Spleen (tissue), 11 donors: ENCODE measurements around the gene TMEM255B. TPM values are rescaled to one million over a fixed set of nuclear protein-coding genes. Genes with fewer than 3 reads are reported as not detected.

Source experiments
- DNase-seq: peaks from one replicate; pipeline ENCODE4 v3.0.0-alpha.2; 2020
- H3K27ac ChIP-seq, 8 donors: fragments of 200-600 bp; sonication (generic) in 7 of 8; 1 replicate in 4 of 8; 2 replicates in 4 of 8; pipeline versions ENCODE4 v1.5.0 to v1.8.0; 2016 to 2021; ENCODE audit warnings: inconsistent platforms in 4 of 8, mild to moderate bottlenecking in 4 of 8, moderate library complexity in 1 of 8
- H3K27me3 ChIP-seq, 7 donors: fragments of 200-600 bp; sonication (generic) in 6 of 7; replicated peaks in 1 of 7; 1 replicate in 4 of 7; 2 replicates in 3 of 7; pipeline versions ENCODE4 v1.5.0 to v1.8.0; 2016 to 2021; ENCODE audit warnings: inconsistent platforms in 3 of 7, mild to moderate bottlenecking in 1 of 7
- H3K36me3 ChIP-seq, 6 donors: fragments of 200-600 bp; sonication (generic) in 5 of 6; 1 replicate in 4 of 6; 2 replicates in 2 of 6; pipeline versions ENCODE4 v1.5.0 to v1.8.0; 2016 to 2021; ENCODE audit warnings: inconsistent platforms in 2 of 6
- H3K4me1 ChIP-seq, 6 donors: fragments of 200-600 bp; sonication (generic) in 5 of 6; 1 replicate in 3 of 6; 2 replicates in 3 of 6; pipeline versions ENCODE4 v1.5.0 to v1.8.0; 2016 to 2021; ENCODE audit warnings: inconsistent platforms in 3 of 6
- H3K4me3 ChIP-seq, 8 donors: fragments of 200-600 bp; sonication (generic) in 7 of 8; 1 replicate in 4 of 8; 2 replicates in 4 of 8; pipeline versions ENCODE4 v1.5.0 to v1.8.0; 2016 to 2021; ENCODE audit warnings: inconsistent platforms in 4 of 8, mild to moderate bottlenecking in 4 of 8, moderate library complexity in 2 of 8
- H3K9me3 ChIP-seq, 8 donors: fragments of 200-600 bp; sonication (generic) in 7 of 8; 1 replicate in 4 of 8; 2 replicates in 4 of 8; pipeline versions ENCODE4 v1.5.0 to v1.8.0; 2016 to 2021; ENCODE audit warnings: inconsistent platforms in 4 of 8
- POLR2A ChIP-seq, 3 donors: fragments of 450-650 bp; IDR thresholded peaks; one replicate each; pipeline ENCODE4 v1.5.1; 2017; ENCODE audit warnings: antibody characterized with exemption in 3 of 3, mild to moderate bottlenecking in 1 of 3
- POLR2AphosphoS5 ChIP-seq, 3 donors: sonication (generic); formaldehyde crosslinking; IDR thresholded peaks; one replicate each; pipeline ENCODE4 v1.5.1; 2017; ENCODE audit warnings: antibody characterized with exemption in 3 of 3
- WGBS, 5 donors: extraction: QIAGEN DNeasy Blood & Tissue Kit in 3 of 5; methylation state at CpG; one replicate each; pipeline versions ENCODE4 v1.1.5 to v1.1.7; 2013 to 2018; 5-methylcytosine and 5-hydroxymethylcytosine counted together
- intact Hi-C: fragments of 100-400 bp; cut with DNase I; formaldehyde crosslinking; loops from one replicate; pipeline ENCODE4 v1.15.0; 2023; ENCODE audit warnings: low total_unique reads
- polyA plus RNA-seq, 3 donors: library from polyadenylated mRNA; stranded (reverse); fragments of 200-250 nt; gene quantifications; one replicate each; pipeline ENCODE4 v1.2.1, GENCODE V29; 2013
- total RNA-seq, 7 donors: library from RNA; depleted of rRNA in 3 of 7; stranded (reverse); fragments of >200 nt in 3 of 7; fragmentation: NEBNext Ultra II Directional in 4 of 7; extraction: Animal tissue kit (Norgen Biotek cat#: 25700) in 4 of 7; gene quantifications; one replicate each; pipeline versions ENCODE4 v1.1.0 to v1.2.1, GENCODE V29; 2016 to 2021
- TF ChIP-seq, protein P1 (sequence below), 11 experiments: fragments of 200-600 bp in 7 of 11; fragments of 450-650 bp in 4 of 11; sonication (generic) in 4 of 11; IDR thresholded peaks in 8 of 11; conservative IDR thresholded peaks in 3 of 11; 1 replicate in 7 of 11; 2 replicates in 4 of 11; pipeline versions ENCODE4 v1.4.0 to v1.8.0; 2016 to 2021; ENCODE audit warnings: antibody characterized with exemption in 11 of 11, inconsistent platforms in 4 of 11, mild to moderate bottlenecking in 1 of 11
- donor health status: healthy with polysubstance abuse.
- donor health status: DM: no; HTN: no; CAD: no; lungs with moderate emphysema.
- donor health status: DM: no; HTN: no; CAD: no.
- donor health status: Bipolar disorder and iron deficiency.
- donor health status: healthy.
- donor health status: DM: no; HTN: no; CAD: no.
- donor health status: DM: yes; HTN: yes; CAD: no.

The TMEM255B gene
- total and polyA plus RNA-seq, 10 donors, result 5.7 to 26.9 (median 12.3) TPM

DNA sequence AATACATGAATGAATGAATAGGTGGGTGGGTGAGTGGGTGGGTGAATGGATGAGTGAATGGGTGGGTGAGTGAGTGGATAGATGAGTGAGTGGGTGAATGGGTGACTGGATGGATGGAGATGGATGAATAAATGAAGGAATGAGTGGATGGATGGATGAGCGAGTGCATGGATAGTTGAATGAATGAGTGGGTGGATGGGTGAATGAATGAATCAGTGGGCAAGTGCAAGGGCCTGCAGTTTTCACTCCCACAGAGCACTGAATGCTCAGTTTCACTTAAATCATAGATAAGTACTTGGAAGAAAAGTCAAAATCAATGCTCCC, 92.4 kb downstream of the TMEM255B start:
- Histone ChIP-seq H3K4me3 (no peak overlapping the region), H3K9me3 (no peaks in the 10 kb centered on the region), H3K27me3 (peaks cover 0 to 71% (median 0%) of the 10 kb centered on the region in 7 donors), H3K36me3 (peaks cover 0 to under 1% (median 0%) of the 10 kb centered on the region in 6 donors), H3K27ac (no peak overlapping the region), H3K4me1 (peaks cover 0 to 43% (median 24%) of the 10 kb centered on the region in 6 donors)
- no peak for TF ChIP-seq POLR2AphosphoS5 (IDR thresholded peaks at IDR 0.05)
- WGBS, 5 donors, result 85 to 100% (median 96%) methylated on average over 1 of the region's 1 CpG
- DNase-seq, result no peak
- intact Hi-C loops, result no loop called here

DNA sequence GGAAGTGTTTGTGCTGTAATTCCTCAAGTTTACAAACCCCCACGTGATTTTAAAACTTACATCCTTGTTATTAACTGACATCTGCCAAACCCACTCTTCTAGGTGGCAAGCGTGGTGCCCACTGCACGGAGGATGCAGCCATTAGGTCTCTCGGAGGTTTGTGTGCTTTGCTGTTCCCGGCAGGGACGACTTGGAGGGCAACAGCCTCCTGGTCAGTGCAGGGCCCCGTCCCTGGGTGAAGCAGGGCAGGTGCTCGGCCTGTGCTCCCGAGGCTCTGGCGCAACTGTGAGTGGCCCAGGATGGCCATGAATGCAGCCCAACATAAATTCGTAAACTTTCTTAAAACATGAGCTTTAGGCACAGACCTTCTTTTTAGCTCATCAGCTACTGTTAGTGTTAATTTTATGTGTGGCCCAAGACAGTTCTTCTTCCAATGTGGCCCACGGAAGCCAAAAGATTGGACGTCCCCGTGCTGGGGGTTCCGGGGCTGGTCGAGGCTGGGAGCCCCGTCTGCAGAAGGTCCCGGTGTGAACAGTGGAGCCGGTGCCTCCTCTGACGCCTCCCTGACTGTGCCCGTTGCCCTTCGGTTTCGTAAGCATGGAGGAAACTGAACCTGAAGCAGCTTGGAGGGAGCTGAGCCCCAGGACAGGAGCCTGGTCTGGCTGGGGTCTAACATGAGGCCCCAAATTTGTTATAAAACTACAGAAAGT, 93.0 kb downstream of the TMEM255B start:
- H3K27ac ChIP-seq, result no peak overlapping the region
- TF ChIP-seq, protein P1, sequence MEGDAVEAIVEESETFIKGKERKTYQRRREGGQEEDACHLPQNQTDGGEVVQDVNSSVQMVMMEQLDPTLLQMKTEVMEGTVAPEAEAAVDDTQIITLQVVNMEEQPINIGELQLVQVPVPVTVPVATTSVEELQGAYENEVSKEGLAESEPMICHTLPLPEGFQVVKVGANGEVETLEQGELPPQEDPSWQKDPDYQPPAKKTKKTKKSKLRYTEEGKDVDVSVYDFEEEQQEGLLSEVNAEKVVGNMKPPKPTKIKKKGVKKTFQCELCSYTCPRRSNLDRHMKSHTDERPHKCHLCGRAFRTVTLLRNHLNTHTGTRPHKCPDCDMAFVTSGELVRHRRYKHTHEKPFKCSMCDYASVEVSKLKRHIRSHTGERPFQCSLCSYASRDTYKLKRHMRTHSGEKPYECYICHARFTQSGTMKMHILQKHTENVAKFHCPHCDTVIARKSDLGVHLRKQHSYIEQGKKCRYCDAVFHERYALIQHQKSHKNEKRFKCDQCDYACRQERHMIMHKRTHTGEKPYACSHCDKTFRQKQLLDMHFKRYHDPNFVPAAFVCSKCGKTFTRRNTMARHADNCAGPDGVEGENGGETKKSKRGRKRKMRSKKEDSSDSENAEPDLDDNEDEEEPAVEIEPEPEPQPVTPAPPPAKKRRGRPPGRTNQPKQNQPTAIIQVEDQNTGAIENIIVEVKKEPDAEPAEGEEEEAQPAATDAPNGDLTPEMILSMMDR (IDR thresholded peaks at IDR 0.05 in 8 of 11, conservative IDR thresholded peaks at IDR 0.05 in 3 of 11), result no peak
- no peak for TF ChIP-seq POLR2A (IDR thresholded peaks at IDR 0.05)
- peak in 1 of 3 donors; percentile 11 for TF ChIP-seq POLR2AphosphoS5 (IDR thresholded peaks at IDR 0.05)
- no peaks in the 10 kb centered on the region for H3K9me3 ChIP-seq
- peaks cover 0 to 44% (median 21%) of the 10 kb centered on the region in 6 donors for H3K4me1 ChIP-seq
- intact Hi-C loops, result no loop called here
- 84 to 95% (median 85%) methylated on average over 23 of the region's 23 CpGs for WGBS, 5 donors
- peaks cover 0 to 66% (median 0%) of the 10 kb centered on the region in 7 donors for H3K27me3 ChIP-seq
- no peaks in the 10 kb centered on the region for H3K36me3 ChIP-seq
- no peak overlapping the region for H3K4me3 ChIP-seq
- peak; percentile 56 for DNase-seq

DNA sequence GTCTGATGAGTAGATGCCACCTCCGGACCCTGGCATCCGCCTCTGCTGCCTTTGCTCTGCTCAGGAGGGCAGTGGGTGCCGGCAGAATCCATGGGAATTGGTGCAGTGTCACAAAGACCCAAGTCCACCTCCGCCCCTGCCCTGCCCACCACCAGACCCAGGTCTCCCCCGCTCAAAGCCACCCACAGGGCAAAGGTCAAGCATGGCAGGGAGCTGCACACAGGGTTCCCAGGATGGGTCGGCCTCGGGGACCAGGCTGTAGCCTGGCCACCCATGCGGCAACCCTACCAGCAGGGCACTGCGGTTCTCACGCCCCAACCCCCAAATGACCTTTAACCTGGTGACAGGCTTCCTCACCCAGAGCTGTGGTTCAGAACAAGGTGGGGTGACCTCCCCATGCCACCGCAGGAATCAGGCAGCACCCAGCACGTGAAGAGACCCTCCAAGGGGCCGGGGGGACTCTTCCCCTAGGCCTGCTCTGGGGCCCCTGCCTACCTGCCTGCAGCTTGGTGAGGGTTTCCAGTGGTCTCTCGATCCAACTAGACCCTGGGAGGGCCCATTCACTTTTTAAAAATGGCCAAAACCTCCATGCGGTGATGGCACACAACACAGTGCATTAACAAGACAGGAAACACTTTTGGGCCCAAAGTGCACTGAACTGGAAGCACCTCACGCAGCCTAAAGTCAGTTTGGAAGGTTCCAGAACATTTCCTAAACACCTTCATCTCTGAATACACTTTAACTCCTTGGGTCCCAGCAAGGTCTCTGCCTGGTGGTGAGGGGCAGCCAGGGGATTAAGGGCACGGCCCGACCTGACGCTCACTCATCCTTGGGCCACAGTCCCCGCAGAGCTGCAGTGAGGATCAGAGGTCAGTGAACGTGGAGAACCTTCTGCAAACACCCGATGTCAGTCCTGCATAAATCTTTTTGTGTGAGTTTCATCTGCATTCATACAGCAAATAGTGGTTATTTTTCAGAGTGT, 93.8 kb downstream of the TMEM255B start:
- no peaks in the 10 kb centered on the region for H3K36me3 ChIP-seq
- H3K9me3 ChIP-seq, result no peaks in the 10 kb centered on the region
- no peak overlapping the region for H3K4me3 ChIP-seq
- no peak overlapping the region for H3K27ac ChIP-seq
- 86 to 91% (median 87%) methylated on average over 20 to 22 of the region's 22 CpGs for WGBS, 5 donors
- H3K27me3 ChIP-seq, result peaks cover 0 to 61% (median 0%) of the 10 kb centered on the region in 7 donors
- peaks cover 0 to 47% (median 21%) of the 10 kb centered on the region in 6 donors for H3K4me1 ChIP-seq
- intact Hi-C loops, result no loop called here
- TF ChIP-seq POLR2A (IDR thresholded peaks at IDR 0.05) (no peak), POLR2AphosphoS5 (IDR thresholded peaks at IDR 0.05) (no peak)
- TF ChIP-seq, protein P1 (IDR thresholded peaks at IDR 0.05 in 8 of 11, conservative IDR thresholded peaks at IDR 0.05 in 3 of 11), result no peak
- peak; percentile 70 for DNase-seq

DNA sequence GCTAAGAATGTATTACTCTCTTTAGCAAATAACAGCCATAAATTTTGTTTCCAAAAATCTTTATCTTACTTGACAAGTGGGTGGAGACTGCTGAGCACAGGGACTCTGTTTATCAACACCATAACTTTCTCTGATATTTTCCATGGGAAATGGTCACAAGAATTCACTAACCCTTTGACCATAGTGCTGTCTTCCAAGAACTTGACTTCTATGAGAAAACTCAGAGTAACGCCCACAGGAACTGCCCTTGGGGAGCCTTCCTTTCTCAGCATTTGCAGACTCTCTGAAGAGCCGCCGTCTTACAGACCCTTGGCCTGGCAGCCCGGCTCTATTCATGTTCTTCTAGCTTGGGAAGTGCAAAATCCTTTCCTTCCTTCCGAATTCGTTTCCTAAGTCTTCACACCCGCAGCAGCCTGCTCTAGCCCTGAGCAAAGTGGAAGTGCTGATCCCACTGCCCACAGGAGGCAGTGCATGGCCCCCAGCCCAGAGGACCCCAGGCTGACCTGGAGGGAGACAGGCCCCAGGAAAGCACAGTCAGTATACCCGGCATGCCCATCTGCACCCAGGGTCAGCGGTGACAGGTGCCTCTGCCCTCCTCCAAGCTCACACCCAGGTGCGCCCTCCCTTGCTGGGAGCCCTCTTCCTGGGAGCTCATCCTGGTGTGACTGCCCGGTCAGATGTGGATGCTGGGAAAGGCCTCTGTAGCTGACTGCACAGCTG, 94.7 kb downstream of the TMEM255B start:
- DNase-seq, result peak; percentile 62
- H3K4me1 ChIP-seq, result peaks cover 0 to 47% (median 21%) of the 10 kb centered on the region in 6 donors
- peaks cover 0 to 58% (median 0%) of the 10 kb centered on the region in 7 donors for H3K27me3 ChIP-seq
- H3K36me3 ChIP-seq, result no peaks in the 10 kb centered on the region
- TF ChIP-seq, protein P1 (IDR thresholded peaks at IDR 0.05 in 8 of 11, conservative IDR thresholded peaks at IDR 0.05 in 3 of 11), result no peak
- TF ChIP-seq POLR2A (IDR thresholded peaks at IDR 0.05) (no peak), POLR2AphosphoS5 (IDR thresholded peaks at IDR 0.05) (no peak)
- no peak overlapping the region for H3K4me3 ChIP-seq
- peak overlapping the region in 1 of 8 donors; percentile 11 for H3K27ac ChIP-seq
- no peaks in the 10 kb centered on the region for H3K9me3 ChIP-seq
- intact Hi-C loops, result no loop called here
- WGBS, 5 donors, result 44 to 60% (median 47%) methylated on average over 9 to 11 of the region's 11 CpGs
